PC-9 (cell line): Measurements from ENCODE around the gene PI4KA.

Experiments
- CTCF ChIP-seq: fragments of 200-600 bp; sonication (generic); conservative IDR thresholded peaks from 2 replicates; pipeline ENCODE4 v1.6.1; 2017; ENCODE audit warnings: mixed run types, antibody characterized with exemption, mild to moderate bottlenecking, moderate library complexity
- EZH2 ChIP-seq: fragments of 200-600 bp; sonication (generic); IDR thresholded peaks from 2 replicates; pipeline ENCODE4 v1.8.0; 2017; ENCODE audit warnings: antibody characterized with exemption, low read depth

- no peak for TF ChIP-seq CTCF
- no peak for TF ChIP-seq EZH2
Observed at GRCh38 chr22:20815477-20816050, 43.0 kb downstream of the PI4KA start.
